ENCODE data around the gene CDH23. TPM values are rescaled to one million over a fixed set of nuclear protein-coding genes. Genes with fewer than 3 reads are reported as not detected.

The CDH23 gene
- polyA plus RNA-seq, 1 donor (not counting 4 experiments of a cell fraction or from before 2014, with no cell fraction given) = 0.01 TPM

- Histone ChIP-seq H3K27ac (ENCODE audit: control insufficient read depth, insufficient read depth, low read length) (no peak overlapping the region), H3K4me1 (ENCODE audit: control insufficient read depth, extremely low read depth, insufficient read depth, low read length) (no peaks in the 10 kb centered on the region), H3K9me1 (ENCODE audit: control insufficient read depth, extremely low read depth, insufficient read depth, low read length) (no peaks in the 10 kb centered on the region), H3K79me2 (ENCODE audit: control insufficient read depth, insufficient read depth, low read length) (no peaks in the 10 kb centered on the region), H3K27me3 (ENCODE audit: control insufficient read depth, extremely low read depth, insufficient read depth, low read length) (peaks cover 10% of the 10 kb centered on the region), H3K9me3 (ENCODE audit: control insufficient read depth, low read depth, low read length) (no peaks in the 10 kb centered on the region), H3K36me3 (ENCODE audit: control insufficient read depth in 2 of 2, extremely low read depth in 1 of 2, insufficient read depth in 2 of 2, low read length in 2 of 2) (no peaks in the 10 kb centered on the region), H4K20me1 (ENCODE audit: control insufficient read depth, extremely low read depth, insufficient read depth, low read length) (no peaks in the 10 kb centered on the region), H3K4me2 (ENCODE audit: control insufficient read depth, extremely low read depth, insufficient read depth, low read depth, low read length) (no peak overlapping the region), H3K9ac (ENCODE audit: control insufficient read depth, extremely low read depth, insufficient read depth, low read length) (no peak overlapping the region), H3K4me3 (ENCODE audit: control insufficient read depth in 2 of 3, extremely low read depth in 1 of 3, insufficient read depth in 2 of 3, low read depth in 1 of 3, low read length in 3 of 3) (no peak overlapping the region), H2AFZ (ENCODE audit: control insufficient read depth, low read length) (no peak overlapping the region)
- dilution Hi-C loops (cut with MboI; ENCODE audit: extremely low pct_ligation_motif_present, low sequenced_read_pairs) = no loop called here
- TF ChIP-seq, protein P1, sequence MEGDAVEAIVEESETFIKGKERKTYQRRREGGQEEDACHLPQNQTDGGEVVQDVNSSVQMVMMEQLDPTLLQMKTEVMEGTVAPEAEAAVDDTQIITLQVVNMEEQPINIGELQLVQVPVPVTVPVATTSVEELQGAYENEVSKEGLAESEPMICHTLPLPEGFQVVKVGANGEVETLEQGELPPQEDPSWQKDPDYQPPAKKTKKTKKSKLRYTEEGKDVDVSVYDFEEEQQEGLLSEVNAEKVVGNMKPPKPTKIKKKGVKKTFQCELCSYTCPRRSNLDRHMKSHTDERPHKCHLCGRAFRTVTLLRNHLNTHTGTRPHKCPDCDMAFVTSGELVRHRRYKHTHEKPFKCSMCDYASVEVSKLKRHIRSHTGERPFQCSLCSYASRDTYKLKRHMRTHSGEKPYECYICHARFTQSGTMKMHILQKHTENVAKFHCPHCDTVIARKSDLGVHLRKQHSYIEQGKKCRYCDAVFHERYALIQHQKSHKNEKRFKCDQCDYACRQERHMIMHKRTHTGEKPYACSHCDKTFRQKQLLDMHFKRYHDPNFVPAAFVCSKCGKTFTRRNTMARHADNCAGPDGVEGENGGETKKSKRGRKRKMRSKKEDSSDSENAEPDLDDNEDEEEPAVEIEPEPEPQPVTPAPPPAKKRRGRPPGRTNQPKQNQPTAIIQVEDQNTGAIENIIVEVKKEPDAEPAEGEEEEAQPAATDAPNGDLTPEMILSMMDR (optimal IDR thresholded peaks at IDR 0.05 in 1 of 3, IDR thresholded peaks at IDR 0.05 in 1 of 3, conservative IDR thresholded peaks at IDR 0.05 in 1 of 3; ENCODE audit: extremely low read depth in 1 of 3, insufficient read depth in 2 of 3, low read length in 3 of 3) = no peak
- no peak for TF ChIP-seq EZH2 (IDR thresholded peaks at IDR 0.05; ENCODE audit: low read length)
- DNase-seq (ENCODE audit: low read depth, low spot score) = no peak
- no peak for FAIRE-seq
Observed at GRCh38 chr10:71665456-71665855, 268.7 kb downstream of the CDH23 start.

GRCh38 chr10:71666639-71667386 is 270.1 kb downstream of the CDH23 start:
- Histone ChIP-seq H3K4me3 (ENCODE audit: control insufficient read depth in 2 of 3, extremely low read depth in 1 of 3, insufficient read depth in 2 of 3, low read depth in 1 of 3, low read length in 3 of 3) (no peak overlapping the region), H3K27me3 (ENCODE audit: control insufficient read depth, extremely low read depth, insufficient read depth, low read length) (peaks cover 10% of the 10 kb centered on the region), H3K79me2 (ENCODE audit: control insufficient read depth, insufficient read depth, low read length) (no peaks in the 10 kb centered on the region), H3K9ac (ENCODE audit: control insufficient read depth, extremely low read depth, insufficient read depth, low read length) (no peak overlapping the region), H3K36me3 (ENCODE audit: control insufficient read depth in 2 of 2, extremely low read depth in 1 of 2, insufficient read depth in 2 of 2, low read length in 2 of 2) (no peaks in the 10 kb centered on the region), H3K9me1 (ENCODE audit: control insufficient read depth, extremely low read depth, insufficient read depth, low read length) (no peaks in the 10 kb centered on the region), H3K9me3 (ENCODE audit: control insufficient read depth, low read depth, low read length) (no peaks in the 10 kb centered on the region), H4K20me1 (ENCODE audit: control insufficient read depth, extremely low read depth, insufficient read depth, low read length) (no peaks in the 10 kb centered on the region), H3K4me1 (ENCODE audit: control insufficient read depth, extremely low read depth, insufficient read depth, low read length) (no peaks in the 10 kb centered on the region), H2AFZ (ENCODE audit: control insufficient read depth, low read length) (no peak overlapping the region), H3K4me2 (ENCODE audit: control insufficient read depth, extremely low read depth, insufficient read depth, low read depth, low read length) (no peak overlapping the region), H3K27ac (ENCODE audit: control insufficient read depth, insufficient read depth, low read length) (no peak overlapping the region)
- no peak for TF ChIP-seq EZH2 (IDR thresholded peaks at IDR 0.05; ENCODE audit: low read length)
- TF ChIP-seq, protein P1 (optimal IDR thresholded peaks at IDR 0.05 in 1 of 3, IDR thresholded peaks at IDR 0.05 in 1 of 3, conservative IDR thresholded peaks at IDR 0.05 in 1 of 3; ENCODE audit: extremely low read depth in 1 of 3, insufficient read depth in 2 of 3, low read length in 3 of 3) = no peak
- no peak for FAIRE-seq
- dilution Hi-C loops (cut with MboI; ENCODE audit: extremely low pct_ligation_motif_present, low sequenced_read_pairs) = no loop called here
- DNase-seq (ENCODE audit: low read depth, low spot score) = no peak
